ENCODE results near the gene ZRANB1.

The ZRANB1 gene

GRCh38 chr10:124996127-124996853 is 54.4 kb downstream of the ZRANB1 start:
- no peak for DNase-seq

GRCh38 chr10:124996854-124997215 is 54.9 kb downstream of the ZRANB1 start:
- no peak for DNase-seq

- DNase-seq = no peak
These were observed 55.4 kb downstream of the ZRANB1 start for GRCh38 chr10:124997306-124997705.

GRCh38 chr10:124997771-124998623 is 56.1 kb downstream of the ZRANB1 start:
- no peak for DNase-seq

- no peak for DNase-seq
These were observed 56.8 kb downstream of the ZRANB1 start for GRCh38 chr10:124998624-124999291.

GRCh38 chr10:124999433-125000365 is 57.8 kb downstream of the ZRANB1 start:
- peak; percentile 37 for DNase-seq

- peak; percentile 31 for DNase-seq
These were observed 58.7 kb downstream of the ZRANB1 start for GRCh38 chr10:125000366-125001312.

- no peak for DNase-seq
These were observed 59.6 kb downstream of the ZRANB1 start for GRCh38 chr10:125001313-125002046.

GRCh38 chr10:125002047-125002422 is 60.1 kb downstream of the ZRANB1 start:
- DNase-seq = no peak

- no peak for DNase-seq
These were observed 60.7 kb downstream of the ZRANB1 start for GRCh38 chr10:125002423-125003145.

- DNase-seq = no peak
These were observed 61.4 kb downstream of the ZRANB1 start for GRCh38 chr10:125003146-125003900.

GRCh38 chr10:125003901-125004467 is 62.1 kb downstream of the ZRANB1 start:
- no peak for DNase-seq

GRCh38 chr10:125004571-125005311 is 62.8 kb downstream of the ZRANB1 start:
- DNase-seq = no peak

GRCh38 chr10:125005312-125006187 is 63.6 kb downstream of the ZRANB1 start:
- DNase-seq = no peak

GRCh38 chr10:125006188-125006680 is 64.3 kb downstream of the ZRANB1 start:
- DNase-seq = no peak

GRCh38 chr10:125006921-125007426 is 65.1 kb downstream of the ZRANB1 start:
- DNase-seq = peak; percentile 85

GRCh38 chr10:125007436-125007835 is 65.5 kb downstream of the ZRANB1 start:
- no peak for DNase-seq

Data from fibroblast of skin of right quadriceps (primary cell).